ENCODE measurements around the gene LRRTM2. TPM values are rescaled to one million over a fixed set of nuclear protein-coding genes. Genes with fewer than 3 reads are reported as not detected.

LRRTM2 gene
- total and polyA plus RNA-seq, 10 of the 15 experiments (the other 5 are each of a cell fraction or from before 2014, with no cell fraction given), result 0.04 to 0.14 (median 0.06) TPM; not detected in 2

DNA sequence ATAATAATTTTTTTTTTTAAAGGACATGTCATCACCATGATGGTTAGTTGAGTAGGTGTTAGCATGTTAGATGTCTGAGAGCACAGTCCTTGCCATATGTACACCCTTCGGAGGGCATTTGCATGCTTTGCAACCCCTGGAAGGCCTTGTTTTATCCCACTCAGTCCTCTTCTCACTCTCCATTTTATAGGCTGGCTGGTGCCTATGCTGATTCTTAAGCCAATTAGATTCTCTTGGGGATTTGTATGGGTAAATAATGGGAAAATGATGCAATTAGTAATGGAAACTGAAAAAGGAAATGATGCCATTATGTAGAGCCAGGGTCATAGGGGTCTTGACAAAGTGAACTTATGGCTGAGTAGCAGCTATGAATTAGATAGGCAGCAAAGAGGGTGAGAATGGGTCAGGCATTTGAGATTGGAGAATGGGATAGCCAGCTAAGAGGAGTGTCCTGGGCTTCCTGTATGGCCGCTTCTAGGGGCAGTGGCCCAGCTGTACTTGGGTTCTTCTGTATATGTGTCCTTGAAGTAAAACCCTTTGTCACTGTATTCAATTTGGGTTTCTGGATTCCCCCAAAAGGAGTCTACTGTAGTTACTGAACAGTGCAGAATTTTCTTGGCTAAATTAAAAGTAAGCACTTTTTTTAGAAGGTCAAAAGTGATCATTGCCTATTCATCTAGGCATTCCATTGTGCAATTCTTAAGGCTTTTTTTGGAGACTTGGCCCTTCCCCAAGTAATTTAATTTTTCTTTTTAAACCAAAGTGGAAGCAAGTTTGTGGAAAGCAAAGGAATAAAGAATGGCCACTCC lies 31.6 kb downstream of the LRRTM2 start (continued):
- TF ChIP-seq RAD21 (IDR thresholded peaks at IDR 0.05; ENCODE audit: insufficient read depth, low read depth, low read length), result no peak

DNA sequence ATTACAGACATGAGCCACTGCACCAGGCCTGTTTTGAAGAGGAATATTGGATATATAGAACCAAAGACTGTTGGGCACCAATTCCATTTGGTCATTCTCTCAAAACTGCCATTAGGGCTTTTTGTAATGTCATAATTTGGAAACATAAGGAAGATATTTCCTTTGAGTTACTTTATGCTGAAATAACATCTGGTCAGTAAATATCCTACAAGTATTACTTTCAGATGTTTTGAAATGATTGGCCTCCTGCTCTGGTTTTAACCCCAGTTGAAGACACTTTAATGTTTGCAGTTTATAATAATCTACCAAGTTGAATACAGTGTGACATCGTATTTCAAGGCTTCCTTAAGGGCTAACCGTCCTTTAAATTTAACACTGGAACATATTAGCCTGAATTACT lies 33.6 kb downstream of the LRRTM2 start:
- DNase-seq (ENCODE audit: low read depth, low spot score) (no peak), FAIRE-seq (no peak), ATAC-seq (no peak)
- ChIA-PET SMC1A (ENCODE audit: uncharacterized antibody, unreplicated experiment) (no interaction called here), RAD21 (ENCODE audit: unreplicated experiment) (no interaction called here), CTCF (interaction anchor here (1.3 kb wide), 1 partner anchor 13 kb away, joined by 3 read pairs; no protein-coding TSS in a partner anchor), POLR2A (no interaction called here)
- H3K4me3 ChIP-seq, result no peak overlapping the region
- H3K9me3 ChIP-seq (replicated peaks; ENCODE audit: control insufficient read depth, insufficient read depth, low read length), result no peaks in the 10 kb centered on the region
- no peak overlapping the region for H3K4me2 ChIP-seq (ENCODE audit: control insufficient read depth, insufficient read depth)
- no peak overlapping the region for H3K9ac ChIP-seq (ENCODE audit: control insufficient read depth, insufficient read depth, low read length)
- no peaks in the 10 kb centered on the region for H3K27me3 ChIP-seq (replicated peaks in 1 of 2; ENCODE audit: control insufficient read depth in 2 of 2, insufficient read depth in 2 of 2, low read length in 1 of 2)
- H3K36me3 ChIP-seq (ENCODE audit: control insufficient read depth in 2 of 2, insufficient read depth in 2 of 2, low read length in 1 of 2), result no peaks in the 10 kb centered on the region
- intact Hi-C loops (cut with micrococcal nuclease; ENCODE audit: unreplicated experiment), result no loop called here
- H4K20me1 ChIP-seq (ENCODE audit: control insufficient read depth, insufficient read depth), result no peaks in the 10 kb centered on the region
- H3K27ac ChIP-seq (ENCODE audit: control insufficient read depth, insufficient read depth), result no peak overlapping the region
- 100% methylated on average over 2 of the region's 2 CpGs for WGBS (ENCODE audit: insufficient coverage, insufficient replicate concordance, low lambda C conversion rate, missing lambda C conversion rate)
- no peaks in the 10 kb centered on the region for H3K79me2 ChIP-seq (ENCODE audit: control insufficient read depth, insufficient read depth, low read length)
- in situ Hi-C loops (cut with MboI), result no loop called here
- TF ChIP-seq CREB1 (IDR thresholded peaks at IDR 0.05; ENCODE audit: low read depth), result no peak
- H3K4me1 ChIP-seq (ENCODE audit: control insufficient read depth, insufficient read depth, low read length), result no peaks in the 10 kb centered on the region; the same call in 1 of the 2 replicates
- H2AFZ ChIP-seq (ENCODE audit: control insufficient read depth, low read depth, low read length), result no peak overlapping the region
- BruUV-seq (replicated peaks), result no TSS peak

DNA sequence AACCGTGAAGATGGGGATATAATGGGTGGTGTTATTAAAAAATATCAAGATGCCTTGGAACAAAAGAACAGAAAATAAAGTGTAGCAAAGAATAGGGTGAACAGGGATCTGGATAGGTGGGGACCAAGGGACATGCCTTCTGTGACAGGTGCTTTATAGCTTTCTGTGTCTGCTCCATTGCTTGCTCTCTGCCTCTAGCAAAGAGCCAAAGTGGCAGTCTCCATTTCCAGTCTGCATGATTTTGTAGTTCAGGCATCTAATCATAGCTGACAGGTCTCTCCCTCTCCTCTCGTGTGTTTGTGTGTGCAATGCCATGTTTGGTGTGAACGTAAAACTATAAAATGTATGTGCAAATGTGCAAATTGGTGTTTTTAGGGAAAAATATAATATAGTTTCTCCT lies 35.0 kb downstream of the LRRTM2 start:
- ChIA-PET SMC1A (ENCODE audit: uncharacterized antibody, unreplicated experiment) (no interaction called here), POLR2A (no interaction called here), RAD21 (ENCODE audit: unreplicated experiment) (no interaction called here), CTCF (interaction anchor here (2.1 kb wide), 1 partner anchor 15 kb away, joined by 14 read pairs; no protein-coding TSS in a partner anchor)
- DNase-seq (ENCODE audit: low read depth, low spot score), result no peak
- H3K79me2 ChIP-seq (ENCODE audit: control insufficient read depth, insufficient read depth, low read length), result no peaks in the 10 kb centered on the region
- no peak overlapping the region for H3K9ac ChIP-seq (ENCODE audit: control insufficient read depth, insufficient read depth, low read length)
- no peaks in the 10 kb centered on the region; the same call in 1 of the 2 replicates for H3K4me1 ChIP-seq (ENCODE audit: control insufficient read depth, insufficient read depth, low read length)
- in situ Hi-C loops (cut with MboI) (no loop called here), intact Hi-C loops (cut with micrococcal nuclease; ENCODE audit: unreplicated experiment) (no loop called here)
- no peak overlapping the region for H2AFZ ChIP-seq (ENCODE audit: control insufficient read depth, low read depth, low read length)
- no peaks in the 10 kb centered on the region for H3K9me3 ChIP-seq (replicated peaks; ENCODE audit: control insufficient read depth, insufficient read depth, low read length)
- TF ChIP-seq CHD1 (IDR thresholded peaks at IDR 0.05; ENCODE audit: low read depth, low read length) (no peak), KLF5 (IDR thresholded peaks at IDR 0.05; ENCODE audit: partially characterized antibody) (no peak), MYB (IDR thresholded peaks at IDR 0.05; ENCODE audit: borderline replicate concordance, low read depth, low read length) (no peak), ETV6 (conservative IDR thresholded peaks at IDR 0.05 in 1 of 2, IDR thresholded peaks at IDR 0.05 in 1 of 2; ENCODE audit: borderline replicate concordance in 1 of 2, low read depth in 1 of 2) (no peak), GABPA (IDR thresholded peaks at IDR 0.05; ENCODE audit: low read depth) (no peak), ZNF207 (IDR thresholded peaks at IDR 0.05; ENCODE audit: borderline replicate concordance) (no peak)
- TF ChIP-seq, protein P1, sequence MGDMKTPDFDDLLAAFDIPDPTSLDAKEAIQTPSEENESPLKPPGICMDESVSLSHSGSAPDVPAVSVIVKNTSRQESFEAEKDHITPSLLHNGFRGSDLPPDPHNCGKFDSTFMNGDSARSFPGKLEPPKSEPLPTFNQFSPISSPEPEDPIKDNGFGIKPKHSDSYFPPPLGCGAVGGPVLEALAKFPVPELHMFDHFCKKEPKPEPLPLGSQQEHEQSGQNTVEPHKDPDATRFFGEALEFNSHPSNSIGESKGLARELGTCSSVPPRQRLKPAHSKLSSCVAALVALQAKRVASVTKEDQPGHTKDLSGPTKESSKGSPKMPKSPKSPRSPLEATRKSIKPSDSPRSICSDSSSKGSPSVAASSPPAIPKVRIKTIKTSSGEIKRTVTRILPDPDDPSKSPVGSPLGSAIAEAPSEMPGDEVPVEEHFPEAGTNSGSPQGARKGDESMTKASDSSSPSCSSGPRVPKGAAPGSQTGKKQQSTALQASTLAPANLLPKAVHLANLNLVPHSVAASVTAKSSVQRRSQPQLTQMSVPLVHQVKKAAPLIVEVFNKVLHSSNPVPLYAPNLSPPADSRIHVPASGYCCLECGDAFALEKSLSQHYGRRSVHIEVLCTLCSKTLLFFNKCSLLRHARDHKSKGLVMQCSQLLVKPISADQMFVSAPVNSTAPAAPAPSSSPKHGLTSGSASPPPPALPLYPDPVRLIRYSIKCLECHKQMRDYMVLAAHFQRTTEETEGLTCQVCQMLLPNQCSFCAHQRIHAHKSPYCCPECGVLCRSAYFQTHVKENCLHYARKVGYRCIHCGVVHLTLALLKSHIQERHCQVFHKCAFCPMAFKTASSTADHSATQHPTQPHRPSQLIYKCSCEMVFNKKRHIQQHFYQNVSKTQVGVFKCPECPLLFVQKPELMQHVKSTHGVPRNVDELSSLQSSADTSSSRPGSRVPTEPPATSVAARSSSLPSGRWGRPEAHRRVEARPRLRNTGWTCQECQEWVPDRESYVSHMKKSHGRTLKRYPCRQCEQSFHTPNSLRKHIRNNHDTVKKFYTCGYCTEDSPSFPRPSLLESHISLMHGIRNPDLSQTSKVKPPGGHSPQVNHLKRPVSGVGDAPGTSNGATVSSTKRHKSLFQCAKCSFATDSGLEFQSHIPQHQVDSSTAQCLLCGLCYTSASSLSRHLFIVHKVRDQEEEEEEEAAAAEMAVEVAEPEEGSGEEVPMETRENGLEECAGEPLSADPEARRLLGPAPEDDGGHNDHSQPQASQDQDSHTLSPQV (IDR thresholded peaks at IDR 0.05), result no peak
- H3K4me3 ChIP-seq, result no peak overlapping the region
- H3K36me3 ChIP-seq (ENCODE audit: control insufficient read depth in 2 of 2, insufficient read depth in 2 of 2, low read length in 1 of 2), result no peaks in the 10 kb centered on the region
- no peak overlapping the region for H3K4me2 ChIP-seq (ENCODE audit: control insufficient read depth, insufficient read depth)
- H4K20me1 ChIP-seq (ENCODE audit: control insufficient read depth, insufficient read depth), result no peaks in the 10 kb centered on the region
- no TSS peak for BruUV-seq (replicated peaks)
- no peaks in the 10 kb centered on the region for H3K27me3 ChIP-seq (replicated peaks in 1 of 2; ENCODE audit: control insufficient read depth in 2 of 2, insufficient read depth in 2 of 2, low read length in 1 of 2)
- no peak for ATAC-seq
- 100% methylated on average over 3 of the region's 3 CpGs for WGBS (ENCODE audit: insufficient coverage, insufficient replicate concordance, low lambda C conversion rate, missing lambda C conversion rate)
- no peak for FAIRE-seq
- no peak overlapping the region for H3K27ac ChIP-seq (ENCODE audit: control insufficient read depth, insufficient read depth)

Data from GM12878 (cell line).